CD14-positive monocyte (primary cell): ENCODE measurements around the gene KRTAP4-16. TPM values are rescaled to one million over a fixed set of nuclear protein-coding genes. Genes with fewer than 3 reads are reported as not detected.

Experiments used
- DNase-seq, 3 donors: peaks; one replicate each; pipeline ENCODE4 v3.0.0-alpha.2; 2011 to 2022
- H2AFZ ChIP-seq: 2 replicates; pipeline ENCODE4 v1.6.0; 2012; ENCODE audit warnings: mild to moderate bottlenecking, low read depth, low read length, inconsistent platforms; ENCODE audit not compliant: insufficient read depth, poor library complexity, severe bottlenecking
- H3K27ac ChIP-seq, 2 donors: 1 replicate in 1 of 2; 2 replicates in 1 of 2; pipeline ENCODE4 v1.5.1; 2012 to 2013; ENCODE audit warnings: low read length in 2 of 2, control low read depth in 1 of 2, inconsistent platforms in 1 of 2, low read depth in 1 of 2, mild to moderate bottlenecking in 1 of 2
- H3K27me3 ChIP-seq, 2 donors: one replicate each; pipeline versions ENCODE4 v1.6.0 to v1.6.1; 2011 to 2013; ENCODE audit warnings: low read length in 2 of 2; ENCODE audit not compliant: control insufficient read depth in 2 of 2, insufficient read depth in 2 of 2
- H3K36me3 ChIP-seq, 2 donors: replicated peaks in 1 of 2; 1 replicate in 1 of 2; 2 replicates in 1 of 2; pipeline versions ENCODE4 v1.5.1 to v1.6.1; 2012 to 2013; ENCODE audit warnings: low read length in 2 of 2, control low read depth in 1 of 2, inconsistent platforms in 1 of 2, mild to moderate bottlenecking in 1 of 2; ENCODE audit not compliant: insufficient read depth in 2 of 2, control insufficient read depth in 1 of 2
- H3K4me1 ChIP-seq, 2 donors: 1 replicate in 1 of 2; 2 replicates in 1 of 2; pipeline versions ENCODE4 v1.5.1 to v1.6.1; 2012 to 2013; ENCODE audit warnings: low read length in 2 of 2, control low read depth in 1 of 2, inconsistent platforms in 1 of 2, mild to moderate bottlenecking in 1 of 2, moderate library complexity in 1 of 2; ENCODE audit not compliant: insufficient read depth in 2 of 2, control insufficient read depth in 1 of 2
- H3K4me2 ChIP-seq: replicated peaks from 2 replicates; pipeline ENCODE3; 2012; ENCODE audit warnings: low read length, moderate library complexity, mild to moderate bottlenecking; ENCODE audit not compliant: poor library complexity, severe bottlenecking; ENCODE audit errors: extremely low read depth
- H3K4me3 ChIP-seq, 3 experiments: fragments of 200-600 bp in 1 of 3; sonication (generic) in 1 of 3; replicated peaks in 1 of 3; 1 replicate in 2 of 3; 2 replicates in 1 of 3; pipeline ENCODE4 v1.5.1; 2011 to 2013; ENCODE audit warnings: low read length in 3 of 3, mild to moderate bottlenecking in 3 of 3, control low read depth in 2 of 3, low read depth in 2 of 3, inconsistent platforms in 1 of 3, moderate library complexity in 1 of 3
- H3K79me2 ChIP-seq: 2 replicates; pipeline ENCODE4 v1.6.0; 2012; ENCODE audit warnings: mild to moderate bottlenecking, control low read depth, inconsistent platforms, low read length, moderate library complexity; ENCODE audit not compliant: insufficient read depth
- H3K9ac ChIP-seq: 2 replicates; pipeline ENCODE4 v1.6.0; 2017; ENCODE audit warnings: low read length, mild to moderate bottlenecking; ENCODE audit not compliant: insufficient read depth, poor library complexity, severe bottlenecking
- H3K9me3 ChIP-seq, 2 donors: replicated peaks in 1 of 2; 1 replicate in 1 of 2; 2 replicates in 1 of 2; pipeline versions ENCODE4 v1.5.1 to v1.6.1; 2012 to 2013; ENCODE audit warnings: low read length in 2 of 2, control low read depth in 1 of 2; ENCODE audit not compliant: control insufficient read depth in 1 of 2, insufficient read depth in 1 of 2
- H4K20me1 ChIP-seq: 2 replicates; pipeline ENCODE4 v1.6.0; 2012; ENCODE audit warnings: mild to moderate bottlenecking, low read length, control low read depth, moderate library complexity; ENCODE audit not compliant: insufficient read depth
- H3K27ac Mint-ChIP-seq, 7 donors: one replicate each; pipeline ENCODE4 v1.8.0; 2020; ENCODE audit warnings: mild to moderate bottlenecking in 7 of 7, mixed read lengths in 7 of 7, moderate library complexity in 6 of 7, inconsistent platforms in 2 of 7
- H3K27me3 Mint-ChIP-seq, 3 donors: one replicate each; pipeline ENCODE4 v1.8.0; 2021 to 2022; ENCODE audit warnings: low read depth in 3 of 3, mild to moderate bottlenecking in 3 of 3, mixed read lengths in 3 of 3, moderate library complexity in 3 of 3, inconsistent platforms in 1 of 3
- H3K36me3 Mint-ChIP-seq, 2 donors: one replicate each; pipeline ENCODE4 v1.8.0; 2020; ENCODE audit warnings: mixed read lengths in 2 of 2, inconsistent platforms in 1 of 2, mild to moderate bottlenecking in 1 of 2
- H3K4me1 Mint-ChIP-seq: one replicate; pipeline ENCODE4 v1.8.0; 2020; ENCODE audit warnings: mild to moderate bottlenecking, mixed read lengths
- H3K4me3 Mint-ChIP-seq, 2 donors: one replicate each; pipeline ENCODE4 v1.8.0; 2020; ENCODE audit warnings: mild to moderate bottlenecking in 2 of 2, mixed read lengths in 2 of 2, moderate library complexity in 1 of 2
- H3K9me3 Mint-ChIP-seq, 7 donors: one replicate each; pipeline ENCODE4 v1.8.0; 2020 to 2022; ENCODE audit warnings: mixed read lengths in 7 of 7, mild to moderate bottlenecking in 6 of 7, moderate library complexity in 6 of 7, inconsistent platforms in 2 of 7
- WGBS: methylation state at CpG from one replicate; pipeline ENCODE4 v1.1.5; 2013; ENCODE audit warnings: missing lambda C conversion rate; ENCODE audit not compliant: insufficient coverage; 5-methylcytosine and 5-hydroxymethylcytosine counted together
- intact Hi-C, 2 donors: fragments of 100-400 bp; cut with micrococcal nuclease; formaldehyde crosslinking; loops; one replicate each; pipeline versions ENCODE4 v1.15.0 to v1.15.1; 2023
- polyA plus RNA-seq, 3 donors: library from polyadenylated mRNA; depleted of rRNA in 1 of 3; unstranded in 2 of 3; stranded (reverse) in 1 of 3; fragments of 300-500 nt in 2 of 3; fragments of >200 nt in 1 of 3; fragmentation: Illumina TruSeq in 2 of 3; gene quantifications; 1 replicate in 2 of 3; 2 replicates in 1 of 3; pipeline ENCODE4 v1.2.3, GENCODE V29; 2012 to 2021
- TF ChIP-seq, protein P1 (sequence below): fragments of 200-600 bp; IDR thresholded peaks from one replicate; pipeline ENCODE4 v1.8.0; 2022; ENCODE audit warnings: antibody characterized with exemption, mild to moderate bottlenecking

The KRTAP4-16 gene
- polyA plus RNA-seq, 3 donors = not detected

DNA sequence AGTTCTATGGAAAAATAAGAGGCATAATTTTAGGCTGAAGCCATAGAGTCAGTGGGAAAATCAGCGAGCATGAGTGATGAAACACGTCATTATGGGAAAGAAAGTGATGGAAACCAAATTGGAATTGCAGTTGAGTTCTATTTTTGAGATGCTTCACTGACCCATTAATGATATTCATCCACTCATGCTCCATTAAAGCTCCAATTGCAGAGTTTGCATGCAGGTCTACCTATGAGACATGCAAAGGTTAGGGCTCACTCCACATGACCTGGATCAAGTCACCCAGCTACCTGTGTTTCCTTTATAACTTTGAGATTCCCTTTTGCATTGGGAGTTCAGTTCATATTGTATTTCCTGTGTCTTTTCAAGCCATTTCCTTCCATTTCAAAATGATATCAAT is 28.3 kb downstream of the KRTAP4-16 start:
- peaks cover 0 to 8% (median 5%) of the 10 kb centered on the region in 7 donors for H3K9me3 Mint-ChIP-seq
- Histone ChIP-seq H3K4me2 (no peak overlapping the region), H3K9ac (no peak overlapping the region), H3K9me3 (no peaks in the 10 kb centered on the region), H3K4me1 (no peaks in the 10 kb centered on the region), H4K20me1 (no peaks in the 10 kb centered on the region), H3K79me2 (no peaks in the 10 kb centered on the region), H2AFZ (no peak overlapping the region), H3K36me3 (no peaks in the 10 kb centered on the region), H3K27ac (no peak overlapping the region), H3K27me3 (no peaks in the 10 kb centered on the region), H3K4me3 (no peak overlapping the region)
- DNase-seq = no peak
- no peak overlapping the region for H3K27ac Mint-ChIP-seq
- TF ChIP-seq, protein P1, sequence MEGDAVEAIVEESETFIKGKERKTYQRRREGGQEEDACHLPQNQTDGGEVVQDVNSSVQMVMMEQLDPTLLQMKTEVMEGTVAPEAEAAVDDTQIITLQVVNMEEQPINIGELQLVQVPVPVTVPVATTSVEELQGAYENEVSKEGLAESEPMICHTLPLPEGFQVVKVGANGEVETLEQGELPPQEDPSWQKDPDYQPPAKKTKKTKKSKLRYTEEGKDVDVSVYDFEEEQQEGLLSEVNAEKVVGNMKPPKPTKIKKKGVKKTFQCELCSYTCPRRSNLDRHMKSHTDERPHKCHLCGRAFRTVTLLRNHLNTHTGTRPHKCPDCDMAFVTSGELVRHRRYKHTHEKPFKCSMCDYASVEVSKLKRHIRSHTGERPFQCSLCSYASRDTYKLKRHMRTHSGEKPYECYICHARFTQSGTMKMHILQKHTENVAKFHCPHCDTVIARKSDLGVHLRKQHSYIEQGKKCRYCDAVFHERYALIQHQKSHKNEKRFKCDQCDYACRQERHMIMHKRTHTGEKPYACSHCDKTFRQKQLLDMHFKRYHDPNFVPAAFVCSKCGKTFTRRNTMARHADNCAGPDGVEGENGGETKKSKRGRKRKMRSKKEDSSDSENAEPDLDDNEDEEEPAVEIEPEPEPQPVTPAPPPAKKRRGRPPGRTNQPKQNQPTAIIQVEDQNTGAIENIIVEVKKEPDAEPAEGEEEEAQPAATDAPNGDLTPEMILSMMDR = no peak
- H3K4me3 Mint-ChIP-seq = no peak overlapping the region
- no peaks in the 10 kb centered on the region for H3K4me1 Mint-ChIP-seq
- H3K36me3 Mint-ChIP-seq = no peaks in the 10 kb centered on the region
- 100% methylated on average over 1 of the region's 2 CpGs for WGBS
- intact Hi-C loops = no loop called here
- H3K27me3 Mint-ChIP-seq = peaks cover 2 to 5% (median 3%) of the 10 kb centered on the region in 3 donors

DNA sequence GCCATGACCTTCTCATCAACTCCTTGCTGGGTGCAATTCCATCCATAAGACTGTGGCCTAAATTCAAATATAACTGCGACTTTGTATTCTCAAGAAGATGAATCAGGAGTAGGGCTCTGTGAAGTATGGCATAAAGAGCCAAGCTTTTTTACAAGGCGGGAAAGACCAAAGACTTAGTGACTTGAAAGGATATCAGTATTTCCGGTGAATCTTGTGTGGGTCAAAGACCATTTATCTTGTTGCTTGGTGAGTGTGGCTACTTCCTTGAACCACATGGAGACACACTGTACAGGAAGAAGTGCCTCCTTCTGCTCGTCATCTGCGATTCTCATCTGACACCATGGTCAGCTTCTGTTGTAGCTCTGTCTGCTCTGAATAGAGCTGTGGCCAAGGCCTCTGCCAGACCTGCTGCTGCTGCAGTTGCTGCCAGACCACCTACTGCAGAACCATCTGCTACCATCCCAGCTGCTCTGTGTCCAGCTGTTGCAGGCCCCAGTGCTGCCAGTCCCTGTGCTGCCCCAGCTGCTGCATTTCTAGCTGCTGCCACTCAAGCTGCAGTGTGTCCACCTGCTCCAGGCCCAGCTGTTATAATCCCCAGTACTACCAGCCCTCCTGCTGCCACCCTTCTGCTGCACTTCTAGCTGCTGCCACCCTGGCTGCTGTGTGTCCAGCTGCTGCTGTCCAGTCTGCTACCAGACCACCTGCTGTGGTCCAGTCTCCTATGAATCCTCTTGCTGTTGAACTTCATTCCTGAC is 30.2 kb downstream of the KRTAP4-16 start:
- no peak overlapping the region for H3K4me3 ChIP-seq
- intact Hi-C loops = no loop called here
- H3K9me3 ChIP-seq = no peaks in the 10 kb centered on the region
- no peaks in the 10 kb centered on the region for H3K4me1 ChIP-seq
- no peak overlapping the region for H3K27ac ChIP-seq
- no peaks in the 10 kb centered on the region for H3K36me3 ChIP-seq
- WGBS = 83% methylated on average over 5 of the region's 5 CpGs
- H4K20me1 ChIP-seq = no peaks in the 10 kb centered on the region
- no peak overlapping the region for H3K4me3 Mint-ChIP-seq
- H3K4me2 ChIP-seq = no peak overlapping the region
- no peaks in the 10 kb centered on the region for H3K27me3 ChIP-seq
- no peaks in the 10 kb centered on the region for H3K79me2 ChIP-seq
- peak overlapping the region in 1 of 7 donors; percentile 31 for H3K27ac Mint-ChIP-seq
- H3K9ac ChIP-seq = no peak overlapping the region
- TF ChIP-seq, protein P1 = no peak
- no peaks in the 10 kb centered on the region for H3K36me3 Mint-ChIP-seq
- peaks cover 0 to 8% (median 3%) of the 10 kb centered on the region in 7 donors for H3K9me3 Mint-ChIP-seq
- H3K27me3 Mint-ChIP-seq = peaks cover 0 to 5% (median 2%) of the 10 kb centered on the region in 3 donors
- H2AFZ ChIP-seq = no peak overlapping the region
- H3K4me1 Mint-ChIP-seq = no peaks in the 10 kb centered on the region
- no peak for DNase-seq
